Measurements from ENCODE around the gene DRC7.

GRCh38 chr16:57751539-57752202 lies 57.1 kb downstream of the DRC7 start:
- TF ChIP-seq CTCF (IDR thresholded peaks at IDR 0.05): no peak
- TF ChIP-seq POLR2AphosphoS5 (IDR thresholded peaks at IDR 0.05; ENCODE audit: insufficient read depth in 1 of 2, low read depth in 1 of 2): no peak
- no peak for TF ChIP-seq POLR2A (IDR thresholded peaks at IDR 0.05)
